GM18873 (cell line): ENCODE results near the gene IGSF5.
"Not testable (repeated sequence)": the region's sequence is repeated elsewhere in the genome, so short reads cannot be mapped to it uniquely, and the experiment has no call there.

Experiments used
- ATAC-seq: cut with Tn5 transposase; IDR thresholded peaks from one replicate; pipeline ENCODE4 v1.9.1; 2021; ENCODE audit warnings: mild to moderate bottlenecking, moderate library complexity, moderate number of reproducible peaks; ENCODE audit not compliant: unreplicated experiment, low FRiP score

Gene IGSF5

DNA sequence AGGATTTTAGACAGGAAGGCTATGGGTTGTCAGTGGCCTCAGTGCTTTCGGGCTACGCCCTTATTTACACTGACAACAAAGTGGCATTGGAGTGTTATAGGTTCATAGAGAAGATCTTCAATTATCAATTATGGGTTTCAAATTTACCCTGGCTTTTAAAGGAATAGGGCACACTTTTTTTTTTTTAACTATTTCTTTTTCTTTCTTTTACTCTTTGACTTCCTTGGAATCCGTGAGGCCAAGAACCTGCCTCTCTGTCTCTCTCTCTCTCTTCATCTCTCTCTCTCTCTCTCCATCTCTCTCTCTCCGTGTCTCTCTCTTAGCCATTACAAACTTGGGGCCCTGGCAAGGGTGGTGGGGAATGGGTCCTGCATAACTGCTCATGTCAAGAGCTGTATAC lies at the start of gene IGSF5:
Gene IGSF5, plus strand, starts transcription at position 301 of the 400 bp plus-strand sequence. CDS start 327 bp downstream, outside the sequence.
- ATAC-seq = not testable (repeated sequence)

GRCh38 chr21:39696196-39696595 lies 48.8 kb upstream of the IGSF5 start:
- no peak for ATAC-seq

GRCh38 chr21:39696618-39697017 lies 48.4 kb upstream of the IGSF5 start:
- no peak for ATAC-seq

GRCh38 chr21:39700318-39700717 lies 44.7 kb upstream of the IGSF5 start:
- ATAC-seq = no peak

DNA sequence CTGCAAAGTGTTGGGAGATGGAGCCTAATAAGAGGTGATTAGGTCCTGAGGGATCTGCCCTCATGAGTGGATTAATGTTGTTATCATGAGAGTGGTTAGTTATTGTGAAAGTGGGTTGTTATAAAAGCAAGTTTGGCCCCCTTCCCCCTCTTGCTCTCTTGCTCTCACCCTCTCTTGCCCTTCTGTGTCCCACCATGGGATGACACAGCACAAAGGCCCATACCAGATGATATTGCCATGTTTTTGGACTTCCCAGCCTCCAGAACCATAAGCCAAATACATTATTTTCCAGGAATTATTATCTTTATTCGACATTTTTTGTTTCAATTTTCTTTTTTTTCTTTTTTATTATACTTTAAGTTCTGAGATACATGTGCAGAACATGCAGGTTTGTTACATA lies 41.4 kb upstream of the IGSF5 start:
- no peak for ATAC-seq

DNA sequence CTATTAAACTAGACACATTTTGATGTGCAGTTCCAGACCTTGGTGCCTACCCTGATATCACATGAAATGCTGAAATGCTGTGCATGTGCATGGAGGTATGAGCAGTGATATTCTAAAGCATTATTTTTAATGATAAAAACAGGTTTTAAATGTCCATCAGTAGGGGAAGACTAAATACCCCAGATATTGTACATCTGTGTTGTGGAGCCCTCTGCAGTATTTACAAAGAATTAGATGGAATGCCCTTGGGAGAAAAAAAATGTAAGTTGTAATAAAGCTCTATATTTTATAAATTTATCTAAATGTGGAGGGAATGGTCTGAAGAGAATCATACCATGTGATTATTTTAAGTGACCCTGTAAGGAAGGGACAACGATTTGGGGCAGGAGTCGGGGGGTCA lies 39.1 kb upstream of the IGSF5 start:
- no peak for ATAC-seq

DNA sequence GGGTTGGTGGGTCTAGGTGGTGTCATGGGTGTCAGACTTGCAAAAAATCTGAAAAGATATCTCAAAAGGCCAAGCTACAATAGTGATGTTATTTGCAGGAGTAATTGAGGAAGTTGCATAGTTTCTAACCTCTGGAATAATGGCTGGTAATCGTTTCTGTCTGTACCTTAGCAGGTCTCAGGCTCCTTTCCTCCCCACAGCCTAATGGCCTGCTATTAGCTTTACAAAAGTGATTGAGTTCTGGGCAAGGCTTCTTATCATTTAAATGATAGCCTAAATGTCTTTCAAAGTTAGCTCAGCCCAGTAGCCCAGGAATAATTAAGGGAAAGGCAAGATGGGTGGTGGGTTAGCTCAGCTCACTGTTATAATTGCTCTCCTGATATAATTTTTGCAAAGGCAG lies 37.7 kb upstream of the IGSF5 start:
- ATAC-seq = no peak

DNA sequence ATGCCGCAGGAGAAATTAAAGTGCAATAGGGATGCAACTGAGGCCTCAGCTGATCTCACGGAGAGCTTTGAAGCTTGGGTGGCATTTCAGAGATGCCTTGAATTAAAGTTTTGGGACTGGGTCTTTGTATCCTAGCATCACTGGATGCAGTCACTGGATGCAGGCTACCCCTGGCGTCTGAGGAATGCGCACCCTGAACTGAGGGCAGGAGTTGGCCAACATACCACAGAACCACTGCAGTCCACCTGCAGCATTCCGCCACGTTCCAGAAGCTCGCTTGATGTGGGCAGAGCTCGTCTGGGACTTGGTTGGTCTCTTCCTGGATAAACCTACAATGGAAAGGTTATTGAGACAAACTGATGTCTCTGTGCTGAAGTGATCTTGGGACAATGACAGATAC lies 34.1 kb upstream of the IGSF5 start:
- no peak for ATAC-seq

DNA sequence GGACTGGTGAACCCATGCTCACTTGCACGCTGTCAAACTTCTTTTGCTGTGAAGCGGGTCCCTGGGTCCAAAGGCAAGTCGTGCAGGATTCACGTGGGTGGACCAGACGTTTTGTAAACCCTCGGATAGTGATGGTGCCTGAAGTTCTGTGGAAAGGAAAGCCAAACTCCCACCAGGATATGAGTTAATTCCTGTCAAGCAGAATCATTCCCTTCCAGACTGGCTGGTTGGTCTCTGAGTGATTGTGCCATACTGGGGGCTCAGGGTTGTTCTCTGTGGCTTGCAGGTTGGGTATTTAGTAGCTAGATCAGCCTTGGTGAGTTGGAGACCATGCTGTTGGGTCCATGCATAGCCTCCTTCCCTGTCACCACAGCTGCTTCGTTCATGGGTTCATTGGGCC lies 32.7 kb upstream of the IGSF5 start:
- no peak for ATAC-seq

- no peak for ATAC-seq
These were observed 32.0 kb upstream of the IGSF5 start for GRCh38 chr21:39712976-39713375.

GRCh38 chr21:39713905-39714304 lies 31.1 kb upstream of the IGSF5 start:
- no peak for ATAC-seq

DNA sequence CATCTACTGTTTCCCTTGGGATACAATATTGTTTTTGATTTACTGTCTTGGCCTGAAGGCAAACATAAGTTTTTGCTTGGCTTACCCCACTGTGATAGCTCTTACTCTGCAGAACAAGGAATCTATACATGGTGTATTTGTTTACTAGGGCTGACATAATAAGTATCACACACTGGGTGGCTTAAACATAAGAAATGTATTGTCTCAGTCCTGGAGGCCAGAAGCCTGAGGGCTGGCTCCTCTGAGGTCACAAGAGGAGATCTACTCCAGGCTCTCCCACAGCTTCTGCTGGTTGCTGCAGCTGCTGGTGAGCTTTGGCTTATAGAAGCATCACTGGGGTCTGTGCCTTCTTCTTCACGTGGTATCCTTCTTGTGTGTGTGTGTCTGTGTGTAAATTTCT lies 30.7 kb upstream of the IGSF5 start:
- no peak for ATAC-seq

- no peak for ATAC-seq
These were observed 29.1 kb upstream of the IGSF5 start for GRCh38 chr21:39715804-39716397.

DNA sequence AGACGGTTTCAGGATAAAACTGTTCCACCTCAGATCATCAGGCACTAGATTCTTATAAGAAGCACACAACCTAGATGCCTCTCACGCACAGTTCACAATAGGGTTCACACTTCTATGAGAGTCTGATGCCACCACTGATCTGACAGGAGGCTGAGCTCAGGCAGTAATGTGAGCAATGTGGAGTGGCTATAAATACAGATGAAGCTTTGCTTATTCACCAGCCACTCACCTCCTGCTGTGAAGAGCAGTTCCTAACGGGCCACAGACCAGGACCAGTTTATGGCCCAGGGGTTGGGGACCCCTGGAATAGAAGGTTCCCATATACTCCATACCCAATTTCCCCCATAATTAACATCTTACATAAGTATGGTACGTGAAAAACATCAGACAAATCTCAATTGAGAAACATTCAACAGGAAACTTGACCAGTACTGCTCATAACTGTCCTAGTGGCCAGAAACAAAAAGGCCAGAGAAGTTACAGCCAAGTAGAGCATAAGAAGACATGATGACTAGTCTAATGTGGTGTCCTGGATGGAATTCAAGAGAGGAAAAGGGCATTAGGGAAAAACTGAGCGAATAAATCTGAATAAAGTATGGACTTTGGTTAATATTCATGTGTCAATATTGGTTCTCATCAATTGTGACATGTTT lies 24.7 kb upstream of the IGSF5 start:
- no peak for ATAC-seq

DNA sequence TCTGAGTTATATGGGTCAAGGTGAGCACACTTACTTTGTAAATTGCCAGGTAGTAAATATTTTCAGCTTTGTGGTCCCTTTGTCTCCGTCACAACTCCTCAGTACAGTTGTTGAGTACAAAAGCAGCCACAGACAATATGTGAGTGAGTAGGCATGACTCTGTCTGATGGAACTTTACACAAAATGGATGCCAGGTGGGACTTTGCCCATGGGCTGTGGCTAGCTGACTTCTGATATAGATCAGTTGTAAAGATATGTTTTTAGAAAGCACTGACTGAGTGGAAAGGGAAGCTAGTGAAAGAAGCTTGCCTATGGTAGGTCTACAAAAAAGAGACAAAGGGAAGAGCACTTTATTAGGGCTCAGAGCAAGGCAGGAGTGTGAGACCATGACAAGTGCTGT lies 23.1 kb upstream of the IGSF5 start:
- no peak for ATAC-seq

- ATAC-seq = no peak
These were observed 20.0 kb upstream of the IGSF5 start for GRCh38 chr21:39724944-39725343.

- no peak for ATAC-seq
These were observed 18.9 kb upstream of the IGSF5 start for GRCh38 chr21:39726133-39726532.

GRCh38 chr21:39727401-39728120 lies 17.4 kb upstream of the IGSF5 start:
- no peak for ATAC-seq

GRCh38 chr21:39728341-39728740 lies 16.6 kb upstream of the IGSF5 start:
- no peak for ATAC-seq

DNA sequence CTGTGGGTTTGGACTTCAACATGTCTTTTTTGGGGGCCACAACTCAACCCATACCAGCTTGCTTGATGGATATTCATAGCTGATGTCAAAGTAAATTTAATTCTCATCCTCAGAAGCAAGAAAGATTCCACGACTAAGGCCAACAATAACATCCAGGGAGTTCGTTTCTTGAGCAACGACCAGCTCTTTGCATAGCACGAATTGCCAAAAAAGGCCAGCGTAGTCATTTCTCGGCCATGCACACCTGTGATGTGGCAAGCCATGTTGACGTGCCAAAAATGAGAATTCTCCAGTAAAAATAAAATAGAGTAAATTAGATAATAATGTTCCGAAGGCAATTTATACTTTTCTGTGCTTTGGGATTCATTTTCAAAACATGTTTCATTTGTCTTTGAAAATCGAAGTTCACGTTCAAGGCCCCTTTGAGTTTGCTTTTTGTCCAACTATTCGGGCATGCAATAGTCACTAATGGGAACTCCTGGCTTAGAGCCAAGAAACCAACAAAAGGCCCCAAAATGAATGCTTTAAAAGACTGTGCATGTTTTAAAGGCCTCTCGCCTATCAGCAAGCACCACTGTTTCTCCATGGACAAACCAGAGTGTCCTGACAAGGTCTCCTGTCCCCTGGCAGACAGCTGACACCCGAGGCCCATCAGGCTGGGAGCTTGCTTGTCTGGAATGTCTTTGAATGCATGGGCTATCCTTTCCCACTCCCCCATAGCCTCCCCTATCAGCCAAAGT lies 14.4 kb upstream of the IGSF5 start:
- ATAC-seq = no peak

- ATAC-seq = no peak
These were observed 8.3 kb upstream of the IGSF5 start for GRCh38 chr21:39736716-39737115.
